ENCODE measurements around the gene NR2F2. TPM values are rescaled to one million over a fixed set of nuclear protein-coding genes. Genes with fewer than 3 reads are reported as not detected.

The NR2F2 gene
- total RNA-seq, 1 donor from 2014 or later, result not detected

DNA sequence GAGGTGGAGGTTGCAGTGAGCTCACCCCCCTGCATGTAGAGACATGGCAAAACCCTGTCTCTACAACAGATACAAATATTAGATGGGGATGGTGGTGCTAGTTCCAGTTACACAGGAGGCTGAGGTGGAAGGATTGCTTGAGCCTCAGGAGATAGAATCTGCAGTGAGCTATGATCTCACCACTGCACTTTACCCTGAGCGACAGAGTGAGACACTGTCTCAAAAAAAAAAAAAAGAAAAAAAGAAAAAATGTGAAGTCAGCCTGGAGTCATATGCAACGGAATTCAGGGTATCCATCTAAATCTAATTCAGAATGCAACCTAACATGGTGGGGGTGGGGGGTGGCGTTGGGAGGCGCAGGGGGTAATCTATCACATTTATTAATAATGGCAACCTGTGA, 37.1 kb upstream of the NR2F2 start:
- ATAC-seq (ENCODE audit: low read depth) (no peak), DNase-seq (no peak)
- Mint-ChIP-seq H3K36me3 (ENCODE audit: low read depth) (no peaks in the 10 kb centered on the region), H3K9me3 (peaks cover 13% of the 10 kb centered on the region), H3K27me3 (no peaks in the 10 kb centered on the region), H3K4me3 (no peak overlapping the region), H3K27ac (no peak overlapping the region), H3K4me1 (no peaks in the 10 kb centered on the region)
- POLR2A ChIA-PET, result no interaction called here
- CTCF ChIA-PET, result no interaction called here
- intact Hi-C loops (cut with micrococcal nuclease), result no loop called here
- TF ChIP-seq, protein P1, sequence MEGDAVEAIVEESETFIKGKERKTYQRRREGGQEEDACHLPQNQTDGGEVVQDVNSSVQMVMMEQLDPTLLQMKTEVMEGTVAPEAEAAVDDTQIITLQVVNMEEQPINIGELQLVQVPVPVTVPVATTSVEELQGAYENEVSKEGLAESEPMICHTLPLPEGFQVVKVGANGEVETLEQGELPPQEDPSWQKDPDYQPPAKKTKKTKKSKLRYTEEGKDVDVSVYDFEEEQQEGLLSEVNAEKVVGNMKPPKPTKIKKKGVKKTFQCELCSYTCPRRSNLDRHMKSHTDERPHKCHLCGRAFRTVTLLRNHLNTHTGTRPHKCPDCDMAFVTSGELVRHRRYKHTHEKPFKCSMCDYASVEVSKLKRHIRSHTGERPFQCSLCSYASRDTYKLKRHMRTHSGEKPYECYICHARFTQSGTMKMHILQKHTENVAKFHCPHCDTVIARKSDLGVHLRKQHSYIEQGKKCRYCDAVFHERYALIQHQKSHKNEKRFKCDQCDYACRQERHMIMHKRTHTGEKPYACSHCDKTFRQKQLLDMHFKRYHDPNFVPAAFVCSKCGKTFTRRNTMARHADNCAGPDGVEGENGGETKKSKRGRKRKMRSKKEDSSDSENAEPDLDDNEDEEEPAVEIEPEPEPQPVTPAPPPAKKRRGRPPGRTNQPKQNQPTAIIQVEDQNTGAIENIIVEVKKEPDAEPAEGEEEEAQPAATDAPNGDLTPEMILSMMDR (IDR thresholded peaks at IDR 0.05), result no peak

DNA sequence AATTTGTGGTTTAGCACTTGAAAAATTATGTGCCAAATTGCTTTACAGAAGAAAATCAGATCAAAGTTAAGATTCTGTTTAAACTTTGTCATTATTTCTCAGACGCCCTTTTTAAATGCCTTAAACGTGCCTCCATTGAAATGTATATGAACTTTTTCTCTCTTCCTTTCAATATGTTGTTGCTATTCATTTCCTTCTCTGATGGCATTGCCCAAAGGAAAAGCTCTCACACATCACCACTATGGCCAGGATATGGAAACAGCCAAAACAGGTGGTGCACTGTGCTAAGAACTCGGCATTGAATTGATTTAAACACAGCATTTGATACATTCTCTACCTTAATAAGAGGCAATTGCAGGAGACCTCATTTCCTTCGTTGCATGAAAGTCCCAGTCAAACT, 35.7 kb upstream of the NR2F2 start:
- Mint-ChIP-seq H3K4me1 (no peaks in the 10 kb centered on the region), H3K27me3 (no peaks in the 10 kb centered on the region), H3K9me3 (peaks cover 14% of the 10 kb centered on the region), H3K27ac (no peak overlapping the region), H3K4me3 (no peak overlapping the region), H3K36me3 (ENCODE audit: low read depth) (no peaks in the 10 kb centered on the region)
- intact Hi-C loops (cut with micrococcal nuclease), result no loop called here
- CTCF ChIA-PET, result no interaction called here
- ATAC-seq (ENCODE audit: low read depth) (no peak), DNase-seq (no peak)
- POLR2A ChIA-PET, result no interaction called here
- TF ChIP-seq, protein P1 (IDR thresholded peaks at IDR 0.05), result no peak

DNA sequence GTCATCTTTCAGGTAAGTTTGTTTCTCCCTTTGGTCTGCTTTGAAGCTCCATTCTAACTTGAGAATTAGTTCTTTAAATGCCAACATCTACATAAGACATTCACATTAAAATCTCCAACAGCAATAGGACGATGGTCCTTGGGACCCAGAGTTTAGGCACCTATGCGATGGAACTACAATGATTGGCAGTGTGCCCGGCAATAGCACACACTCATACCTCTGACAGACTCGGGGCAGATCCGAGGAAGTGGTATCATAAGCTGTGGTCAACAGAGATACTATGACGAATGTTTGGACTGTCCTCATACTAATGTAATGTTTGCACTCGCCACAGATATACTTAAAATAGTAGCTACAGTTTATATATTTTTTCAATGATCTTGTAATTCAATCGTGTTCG, 34.2 kb upstream of the NR2F2 start:
- Mint-ChIP-seq H3K4me3 (no peak overlapping the region), H3K9me3 (peaks cover 12% of the 10 kb centered on the region), H3K4me1 (no peaks in the 10 kb centered on the region), H3K27ac (no peak overlapping the region), H3K27me3 (no peaks in the 10 kb centered on the region), H3K36me3 (ENCODE audit: low read depth) (no peaks in the 10 kb centered on the region)
- POLR2A ChIA-PET, result no interaction called here
- TF ChIP-seq, protein P1 (IDR thresholded peaks at IDR 0.05), result no peak
- intact Hi-C loops (cut with micrococcal nuclease), result no loop called here
- no peak for DNase-seq
- CTCF ChIA-PET, result no interaction called here
- no peak for ATAC-seq (ENCODE audit: low read depth)

DNA sequence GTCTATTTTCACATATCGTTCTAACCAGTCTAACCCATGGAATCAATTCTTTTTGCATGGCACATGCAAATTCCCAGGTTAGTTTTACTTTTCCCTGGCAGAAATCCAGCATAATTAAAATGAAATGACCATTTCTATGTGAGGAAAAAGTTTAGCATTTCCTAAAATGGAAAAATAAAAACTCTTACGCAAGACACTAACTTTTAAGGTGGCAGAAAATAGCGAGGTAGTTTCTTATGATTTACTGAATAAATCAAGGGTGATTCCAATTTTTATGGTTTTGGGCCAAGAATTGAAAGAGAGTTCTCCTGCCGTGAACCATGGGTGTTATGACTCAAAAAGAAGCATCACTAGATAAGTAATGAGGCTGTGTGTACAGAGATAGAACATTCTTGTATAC, 32.7 kb upstream of the NR2F2 start:
- TF ChIP-seq, protein P1 (IDR thresholded peaks at IDR 0.05), result no peak
- no peak for DNase-seq
- Mint-ChIP-seq H3K27me3 (no peaks in the 10 kb centered on the region), H3K36me3 (ENCODE audit: low read depth) (no peaks in the 10 kb centered on the region), H3K4me1 (no peaks in the 10 kb centered on the region), H3K4me3 (no peak overlapping the region), H3K27ac (no peak overlapping the region), H3K9me3 (peaks cover 12% of the 10 kb centered on the region)
- POLR2A ChIA-PET, result no interaction called here
- ATAC-seq (ENCODE audit: low read depth), result no peak
- intact Hi-C loops (cut with micrococcal nuclease), result no loop called here
- CTCF ChIA-PET, result no interaction called here

DNA sequence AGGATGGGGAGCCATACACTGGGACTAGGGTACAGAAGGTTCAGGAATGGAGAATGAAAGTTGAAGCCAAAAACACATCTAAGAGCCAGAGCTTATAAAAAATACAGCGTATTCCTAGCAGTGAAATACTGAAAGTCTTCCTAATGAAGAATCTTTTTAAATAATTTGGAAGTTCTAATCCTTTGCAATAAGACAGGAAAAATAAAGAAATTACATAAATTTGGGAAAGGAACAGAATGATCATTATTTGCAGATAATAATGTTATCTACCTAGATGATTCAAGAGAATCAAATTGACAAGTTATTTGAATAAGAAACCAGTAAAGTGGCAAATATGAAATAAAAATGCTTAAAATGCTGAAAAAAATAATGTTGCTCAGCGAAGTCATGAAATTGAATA, 32.3 kb upstream of the NR2F2 start:
- ATAC-seq (ENCODE audit: low read depth) (no peak), DNase-seq (no peak)
- Mint-ChIP-seq H3K9me3 (peaks cover 12% of the 10 kb centered on the region), H3K27me3 (no peaks in the 10 kb centered on the region), H3K4me1 (no peaks in the 10 kb centered on the region), H3K36me3 (ENCODE audit: low read depth) (no peaks in the 10 kb centered on the region), H3K4me3 (no peak overlapping the region), H3K27ac (no peak overlapping the region)
- intact Hi-C loops (cut with micrococcal nuclease), result no loop called here
- CTCF ChIA-PET, result no interaction called here
- TF ChIP-seq, protein P1 (IDR thresholded peaks at IDR 0.05), result no peak
- POLR2A ChIA-PET, result no interaction called here
